GM19372 (cell line): ENCODE data around the gene CHAC2.
A peak's percentile ranks its signal among the peaks of the same experiment; 100 is the strongest.
"Not testable (repeated sequence)": the region's sequence is repeated elsewhere in the genome, so short reads cannot be mapped to it uniquely, and the experiment has no call there.

Experiments
- ATAC-seq: cut with Tn5 transposase; IDR thresholded peaks from one replicate; pipeline ENCODE4 v1.9.1; 2021; ENCODE audit warnings: mild to moderate bottlenecking, low read depth, moderate library complexity; ENCODE audit not compliant: unreplicated experiment

Gene CHAC2

DNA sequence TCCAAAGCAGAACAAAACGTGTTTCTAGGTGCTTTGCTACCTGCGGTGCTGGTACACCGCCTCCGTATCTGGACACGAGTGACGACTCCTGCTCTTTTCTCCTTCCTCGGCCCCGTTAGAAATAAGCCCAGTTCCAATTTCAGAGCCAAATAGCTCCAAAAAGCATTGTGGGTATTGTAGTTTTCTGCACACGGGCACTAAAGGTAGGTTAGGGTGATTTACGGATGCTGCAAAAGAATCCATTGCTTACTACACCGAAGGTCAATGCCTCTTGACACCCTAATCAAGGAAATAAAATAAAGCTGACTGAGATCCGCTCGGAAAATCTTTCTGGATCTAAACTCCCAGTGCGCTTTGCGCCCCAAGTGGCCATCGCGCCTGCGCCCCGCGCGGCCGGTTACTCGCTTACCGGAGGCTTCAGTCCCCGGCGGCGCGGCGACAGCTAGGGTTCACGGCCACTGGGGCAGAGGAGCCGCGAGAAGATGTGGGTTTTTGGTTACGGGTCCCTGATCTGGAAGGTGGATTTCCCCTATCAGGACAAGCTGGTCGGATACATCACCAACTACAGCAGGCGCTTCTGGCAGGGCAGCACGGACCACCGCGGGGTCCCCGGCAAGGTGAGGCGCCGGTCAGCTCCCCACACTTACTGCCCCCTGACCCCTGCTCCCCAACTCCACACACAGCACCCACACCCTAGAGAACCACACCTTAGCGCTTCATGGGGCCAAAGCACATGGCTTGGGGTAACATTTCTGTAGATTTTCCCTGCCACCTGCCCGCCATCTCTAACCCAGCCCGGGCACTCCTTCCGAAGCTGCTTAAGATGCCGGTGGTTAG lies at the start of gene CHAC2:
Gene CHAC2, plus strand, starts transcription at position 400 of the 837 bp plus-strand sequence. Its CDS starts 83 bp downstream, at position 483.
- peak; percentile 91 for ATAC-seq

DNA sequence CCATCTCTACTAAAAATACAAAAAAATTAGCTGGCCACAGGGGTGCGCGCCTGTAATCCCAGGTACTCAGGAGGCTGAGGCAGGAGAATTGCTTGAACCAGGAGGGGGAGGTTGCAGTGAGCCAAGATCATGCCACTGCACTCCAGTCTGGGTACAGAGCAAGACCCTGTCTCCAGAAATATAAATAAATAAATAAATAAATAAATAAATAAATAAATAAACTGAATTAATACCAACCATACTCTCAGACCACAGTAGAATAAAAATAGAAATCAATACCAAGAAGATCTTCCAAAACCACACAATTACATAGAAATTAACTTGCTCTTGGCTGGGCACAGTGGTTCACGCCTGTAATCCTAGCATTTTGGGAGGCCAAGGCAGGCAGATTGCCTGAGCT lies 46.7 kb upstream of the CHAC2 start:
- not testable (repeated sequence) for ATAC-seq

GRCh38 chr2:53724536-53724935 lies 43.1 kb upstream of the CHAC2 start:
- ATAC-seq, result no peak

- ATAC-seq, result no peak
These were observed 41.9 kb upstream of the CHAC2 start for GRCh38 chr2:53725662-53726061.

- no peak for ATAC-seq
These were observed 39.7 kb upstream of the CHAC2 start for GRCh38 chr2:53727921-53728320.

GRCh38 chr2:53729143-53729762 lies 38.4 kb upstream of the CHAC2 start:
- ATAC-seq, result no peak

- ATAC-seq, result no peak
These were observed 30.5 kb upstream of the CHAC2 start for GRCh38 chr2:53737091-53737490.

DNA sequence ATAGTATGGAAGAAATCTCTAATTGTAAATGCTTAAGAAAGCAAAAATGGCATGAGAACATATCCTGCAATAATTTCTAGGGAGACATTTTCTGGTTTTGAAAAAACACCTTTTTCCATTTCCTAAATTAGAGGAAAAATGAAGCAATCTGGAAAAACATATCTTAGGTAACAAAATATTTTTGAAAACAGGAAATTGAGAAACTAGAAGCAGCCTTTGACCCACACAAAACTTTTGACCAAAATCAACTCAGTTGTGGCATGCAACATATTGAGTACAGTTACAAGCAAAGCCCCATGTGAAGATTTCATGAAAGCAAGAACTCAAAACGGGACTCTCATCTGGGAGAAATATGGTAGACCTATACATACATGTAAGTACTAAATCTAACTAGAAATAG lies 28.6 kb upstream of the CHAC2 start:
- no peak for ATAC-seq

GRCh38 chr2:53740170-53740569 lies 27.4 kb upstream of the CHAC2 start:
- no peak for ATAC-seq

- no peak for ATAC-seq
These were observed 23.1 kb upstream of the CHAC2 start for GRCh38 chr2:53744395-53745065.

GRCh38 chr2:53750041-53750768 lies 17.4 kb upstream of the CHAC2 start:
- no peak for ATAC-seq

GRCh38 chr2:53751728-53752127 lies 15.9 kb upstream of the CHAC2 start:
- ATAC-seq, result peak; percentile 72

- no peak for ATAC-seq
These were observed 15.2 kb upstream of the CHAC2 start for GRCh38 chr2:53752385-53752784.

- ATAC-seq, result no peak
These were observed 14.6 kb upstream of the CHAC2 start for GRCh38 chr2:53753041-53753440.

DNA sequence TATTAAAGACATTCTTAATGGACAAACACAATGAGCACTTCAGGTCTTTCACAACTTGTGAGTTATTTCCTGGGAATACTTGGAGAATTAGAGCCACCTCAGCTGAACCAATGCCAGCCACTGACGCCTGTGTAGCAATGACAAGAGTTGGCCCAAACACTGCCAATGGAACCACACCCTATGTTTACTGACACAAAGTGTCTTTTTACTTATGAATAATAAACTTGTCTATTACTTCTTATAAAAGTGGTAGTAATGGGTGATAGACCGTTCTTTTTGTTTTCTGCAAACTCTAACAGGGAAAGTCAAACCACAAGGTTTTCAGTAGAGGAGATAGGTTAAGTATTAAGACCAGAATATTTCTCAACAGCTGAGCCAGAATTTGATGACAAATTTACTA lies 12.5 kb upstream of the CHAC2 start:
- ATAC-seq, result no peak

- ATAC-seq, result no peak
These were observed 11.0 kb upstream of the CHAC2 start for GRCh38 chr2:53756644-53757043.

DNA sequence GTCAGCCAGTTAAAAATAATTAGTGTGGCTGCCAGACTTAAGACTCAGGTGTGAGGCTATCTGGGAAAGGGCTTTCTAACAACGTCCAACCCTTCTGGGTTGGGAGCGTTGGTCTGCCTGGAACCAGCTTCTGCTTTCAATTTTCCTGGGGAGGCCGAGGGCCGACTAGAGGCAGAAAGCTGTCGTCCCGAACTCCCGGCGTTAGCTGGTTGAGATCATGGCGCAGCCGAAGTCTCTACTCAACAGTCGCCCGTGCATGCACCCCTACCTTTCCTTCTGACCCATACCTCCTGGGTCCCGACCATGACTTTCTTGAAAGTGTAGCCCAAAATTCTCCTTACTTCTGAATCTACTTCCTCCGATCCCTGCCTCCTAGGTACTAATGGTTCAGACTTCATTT lies 10.4 kb upstream of the CHAC2 start:
- ATAC-seq, result not testable (repeated sequence)

- no peak for ATAC-seq
These were observed 1.8 kb upstream of the CHAC2 start for GRCh38 chr2:53765767-53766166.

GRCh38 chr2:53768242-53768542 lies 588 bp downstream of the CHAC2 start:
- ATAC-seq, result peak; percentile 42

DNA sequence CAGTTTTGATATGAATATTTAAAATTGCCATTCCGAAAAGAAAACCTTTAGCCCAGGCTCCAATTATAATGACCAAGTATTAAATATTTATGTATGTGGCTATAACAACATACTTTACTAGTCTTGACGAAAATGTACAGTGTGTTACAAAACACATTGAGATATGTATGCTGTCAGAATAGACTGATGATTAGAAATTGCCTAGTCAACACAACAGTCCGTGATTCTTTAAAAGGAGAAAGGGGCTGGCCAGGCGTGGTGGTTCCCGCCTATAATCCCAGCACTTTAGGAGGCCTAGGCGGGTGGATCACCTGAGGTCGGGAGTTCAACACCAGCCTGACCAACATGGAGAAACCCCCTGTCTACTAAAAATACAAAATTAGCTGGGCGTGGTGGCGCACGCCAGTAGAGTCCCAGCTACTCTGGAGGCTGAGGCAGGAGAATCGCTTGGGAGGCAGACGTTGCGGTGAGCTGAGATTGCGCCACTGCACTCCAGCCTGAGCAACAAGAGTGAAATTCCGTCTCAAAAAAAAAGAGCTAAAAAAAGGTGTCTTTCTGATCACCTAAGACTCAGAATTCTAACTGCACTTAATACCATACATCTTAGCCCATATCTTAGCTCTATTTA lies 1.8 kb downstream of the CHAC2 start:
- no peak for ATAC-seq

DNA sequence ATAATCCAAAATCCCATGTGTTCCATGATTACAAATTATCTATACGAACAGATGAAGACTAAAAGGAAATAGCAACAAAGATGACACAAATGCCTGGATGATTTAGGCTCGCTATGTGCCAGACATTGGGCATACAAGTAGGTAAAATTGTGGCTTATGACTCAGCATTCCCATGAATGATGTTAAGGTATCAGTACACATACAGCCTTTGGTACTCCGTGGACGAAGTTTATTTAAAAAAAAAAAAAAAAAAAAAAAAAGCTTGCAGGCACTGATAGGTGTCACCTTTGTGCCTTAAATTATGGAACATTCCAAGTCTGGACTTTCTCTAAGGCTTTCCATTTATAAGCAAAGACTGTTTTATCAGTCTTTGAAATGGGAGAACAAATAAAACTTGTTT lies 2.7 kb downstream of the CHAC2 start:
- ATAC-seq, result no peak
